ENCODE data around the gene RAET1G. TPM values are rescaled to one million over a fixed set of nuclear protein-coding genes. Genes with fewer than 3 reads are reported as not detected.
"Not testable (repeated sequence)": the region's sequence is repeated elsewhere in the genome, so short reads cannot be mapped to it uniquely, and the experiment has no call there.

RAET1G gene
- total RNA-seq, 4 donors from 2014 or later = 0.89 TPM; not detected in 3

DNA sequence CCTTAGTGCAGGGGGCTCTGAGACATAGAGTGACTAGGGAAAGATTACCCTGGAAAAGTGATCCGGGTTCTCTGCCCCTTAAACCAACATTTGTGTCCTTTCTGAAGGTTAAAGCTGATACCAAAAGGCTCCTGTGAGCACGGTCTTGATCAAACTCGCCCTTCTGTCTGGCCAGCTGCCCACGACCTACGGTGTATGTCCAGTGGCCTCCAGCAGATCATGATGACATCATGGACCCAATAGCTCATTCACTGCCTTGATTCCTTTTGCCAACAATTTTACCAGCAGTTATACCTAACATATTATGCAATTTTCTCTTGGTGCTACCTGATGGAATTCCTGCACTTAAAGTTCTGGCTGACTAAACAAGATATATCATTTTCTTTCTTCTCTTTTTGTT lies 25.7 kb upstream of the RAET1G start:
- H3K27me3 ChIP-seq = peaks cover 28 to 42% (median 39%) of the 10 kb centered on the region in 3 donors
- intact Hi-C loops (cut with DNase I; ENCODE audit: low total_unique reads) (no loop called here), in situ Hi-C loops (cut with MboI; ENCODE audit: low sequenced_read_pairs in 4 of 4) (no loop called here)
- DNase-seq (no peak), ATAC-seq (no peak)
- no peak for TF ChIP-seq POLR2A (IDR thresholded peaks at IDR 0.05)
- TF ChIP-seq CTCF (IDR thresholded peaks at IDR 0.05 in 4 of 5, conservative IDR thresholded peaks at IDR 0.05 in 1 of 5) = no peak
- H3K27ac ChIP-seq = no peak overlapping the region
- H3K9me3 ChIP-seq = no peaks in the 10 kb centered on the region
- no peaks in the 10 kb centered on the region for H3K36me3 ChIP-seq
- no peaks in the 10 kb centered on the region for H3K4me1 ChIP-seq
- no peak overlapping the region for H3K4me3 ChIP-seq

- Histone ChIP-seq H3K36me3 (no peaks in the 10 kb centered on the region), H3K4me3 (no peak overlapping the region), H3K27me3 (peaks cover 22 to 36% (median 33%) of the 10 kb centered on the region in 3 donors), H3K4me1 (no peaks in the 10 kb centered on the region), H3K27ac (no peak overlapping the region), H3K9me3 (no peaks in the 10 kb centered on the region)
- in situ Hi-C loops (cut with MboI; ENCODE audit: low sequenced_read_pairs in 4 of 4) = no loop called here
- no peak for ATAC-seq
- intact Hi-C loops (cut with DNase I; ENCODE audit: low total_unique reads) = no loop called here
- no peak for TF ChIP-seq POLR2A (IDR thresholded peaks at IDR 0.05)
- TF ChIP-seq CTCF (IDR thresholded peaks at IDR 0.05 in 4 of 5, conservative IDR thresholded peaks at IDR 0.05 in 1 of 5) = no peak
- no peak for DNase-seq
Observed at GRCh38 chr6:149948011-149948410, 25.1 kb upstream of the RAET1G start.

DNA sequence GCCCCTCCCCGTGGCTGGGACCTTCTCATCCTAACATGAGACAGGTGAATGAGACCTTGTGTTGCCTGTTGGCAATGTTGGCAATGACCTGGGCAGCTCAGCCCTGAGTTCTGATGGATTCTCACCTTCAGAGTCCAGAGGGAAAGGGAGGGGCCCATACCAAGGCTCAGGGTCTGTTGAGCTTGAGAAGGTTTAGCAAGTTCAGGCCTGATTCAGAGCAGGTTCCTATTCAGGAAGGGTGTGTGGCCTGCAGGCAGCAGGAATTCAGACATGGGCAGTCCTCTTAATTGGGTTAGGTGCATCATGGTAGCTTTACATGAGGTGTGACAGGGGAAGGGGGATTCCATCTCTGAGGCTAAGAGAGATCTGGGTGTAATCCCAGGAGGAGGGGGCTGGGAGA lies 24.6 kb upstream of the RAET1G start:
- H3K4me3 ChIP-seq; ATAC-seq; H3K4me1 ChIP-seq; in situ Hi-C loops (cut with MboI; ENCODE audit: low sequenced_read_pairs in 4 of 4); H3K9me3 ChIP-seq; H3K27ac ChIP-seq; H3K36me3 ChIP-seq; intact Hi-C loops (cut with DNase I; ENCODE audit: low total_unique reads); DNase-seq: not testable (repeated sequence)
- peaks cover 17 to 31% (median 29%) of the 10 kb centered on the region in 3 donors for H3K27me3 ChIP-seq

DNA sequence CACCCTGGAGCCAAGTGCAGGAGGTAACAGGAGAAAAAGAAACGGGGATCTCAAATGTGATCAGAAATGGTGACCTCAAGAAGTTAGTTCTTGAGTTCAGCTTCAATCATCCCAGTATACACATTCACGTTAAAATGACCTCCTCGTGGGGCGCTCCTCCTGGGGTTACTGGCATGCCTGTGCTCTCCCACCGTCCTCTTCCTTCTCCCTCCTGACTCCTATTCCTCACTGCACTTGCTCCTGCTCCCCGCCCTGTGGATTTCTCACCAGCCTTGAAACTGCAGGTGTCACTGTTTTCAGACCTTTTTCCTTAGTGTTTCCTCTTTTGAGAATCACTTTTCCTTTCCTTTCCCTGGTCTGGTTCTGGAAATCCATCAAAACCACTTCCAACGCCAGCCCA lies 23.7 kb upstream of the RAET1G start:
- DNase-seq; H3K9me3 ChIP-seq; H3K27ac ChIP-seq; ATAC-seq; H3K4me1 ChIP-seq; intact Hi-C loops (cut with DNase I; ENCODE audit: low total_unique reads); in situ Hi-C loops (cut with MboI; ENCODE audit: low sequenced_read_pairs in 4 of 4); H3K4me3 ChIP-seq; H3K36me3 ChIP-seq: not testable (repeated sequence)
- H3K27me3 ChIP-seq = peaks cover 8 to 31% (median 24%) of the 10 kb centered on the region in 3 donors

- H3K36me3 ChIP-seq; H3K27ac ChIP-seq; intact Hi-C loops (cut with DNase I; ENCODE audit: low total_unique reads); H3K9me3 ChIP-seq; ATAC-seq; DNase-seq; H3K4me3 ChIP-seq; in situ Hi-C loops (cut with MboI; ENCODE audit: low sequenced_read_pairs in 4 of 4): not testable (repeated sequence)
- peaks cover 0 to 16% of the 10 kb centered on the region in 2 donors for H3K4me1 ChIP-seq
- peaks cover 10 to 31% (median 20%) of the 10 kb centered on the region in 3 donors for H3K27me3 ChIP-seq
Observed at GRCh38 chr6:149945276-149945675, 22.4 kb upstream of the RAET1G start.

GRCh38 chr6:149943321-149943720 lies 20.4 kb upstream of the RAET1G start:
- peaks cover 28 to 42% (median 30%) of the 10 kb centered on the region in 3 donors for H3K27me3 ChIP-seq
- in situ Hi-C loops (cut with MboI; ENCODE audit: low sequenced_read_pairs in 4 of 4); ATAC-seq; H3K9me3 ChIP-seq; intact Hi-C loops (cut with DNase I; ENCODE audit: low total_unique reads); H3K27ac ChIP-seq; H3K36me3 ChIP-seq; DNase-seq; H3K4me3 ChIP-seq: not testable (repeated sequence)
- peaks cover 10 to 24% of the 10 kb centered on the region in 2 donors for H3K4me1 ChIP-seq

- DNase-seq (no peak), ATAC-seq (no peak)
- Histone ChIP-seq H3K4me3 (peak overlapping the region; percentile 63 to 97 (median 70)), H3K36me3 (no peaks in the 10 kb centered on the region), H3K4me1 (peaks cover 12 to 26% of the 10 kb centered on the region in 2 donors), H3K27me3 (peaks cover 35 to 48% (median 36%) of the 10 kb centered on the region in 3 donors), H3K27ac (peak overlapping the region in 1 of 4 donors; percentile 45), H3K9me3 (no peaks in the 10 kb centered on the region)
- intact Hi-C loops (cut with DNase I; ENCODE audit: low total_unique reads) (no loop called here), in situ Hi-C loops (cut with MboI; ENCODE audit: low sequenced_read_pairs in 4 of 4) (no loop called here)
- TF ChIP-seq CTCF (IDR thresholded peaks at IDR 0.05 in 4 of 5, conservative IDR thresholded peaks at IDR 0.05 in 1 of 5) (no peak), POLR2A (IDR thresholded peaks at IDR 0.05) (no peak)
Observed at GRCh38 chr6:149942461-149942829, 19.5 kb upstream of the RAET1G start.

All from gastrocnemius medialis (tissue), 4 donors.